Stimulated activated CD4-positive, alpha-beta T cell treated with anti-CD3 and anti-CD28 coated beads, Interleukin-12 subunit alpha, Interleukin-12 subunit beta, amount 100 ng/mL, for 4 hours (primary cell): ENCODE measurements around the gene BLVRA.
"Not testable (repeated sequence)": the region's sequence is repeated elsewhere in the genome, so short reads cannot be mapped to it uniquely, and the experiment has no call there.

Experiments used
- DNase-seq: peaks from one replicate; pipeline ENCODE4 v3.0.0-alpha.2; 2020

BLVRA gene

GRCh38 chr7:43758029-43758821 lies at the start of gene BLVRA:
Gene BLVRA, plus strand, starts transcription at chr7:43758680. Its CDS starts 12,479 bp downstream, at chr7:43771159.
- peak; percentile 65 for DNase-seq

- DNase-seq: no peak
Measured at GRCh38 chr7:43711503-43711902, 47.0 kb upstream of the BLVRA start.

GRCh38 chr7:43715966-43716365 lies 42.5 kb upstream of the BLVRA start:
- DNase-seq: not testable (repeated sequence)

GRCh38 chr7:43716598-43716997 lies 41.9 kb upstream of the BLVRA start:
- DNase-seq: no peak

GRCh38 chr7:43721193-43721806 lies 37.2 kb upstream of the BLVRA start:
- DNase-seq: no peak

- no peak for DNase-seq
Measured at GRCh38 chr7:43723007-43723341, 35.5 kb upstream of the BLVRA start.

GRCh38 chr7:43725251-43725650 lies 33.2 kb upstream of the BLVRA start:
- DNase-seq: no peak

- DNase-seq: no peak
Measured at GRCh38 chr7:43726466-43726865, 32.0 kb upstream of the BLVRA start.

GRCh38 chr7:43727003-43727402 lies 31.5 kb upstream of the BLVRA start:
- no peak for DNase-seq

- no peak for DNase-seq
Measured at GRCh38 chr7:43727494-43727893, 31.0 kb upstream of the BLVRA start.

GRCh38 chr7:43729214-43729923 lies 29.1 kb upstream of the BLVRA start, which contains the start of gene COA1:
Gene COA1, minus strand, starts transcription at chr7:43729523. Its CDS starts 80,909 bp downstream, at chr7:43648614.
- DNase-seq: peak; percentile 76

- no peak for DNase-seq
Measured at GRCh38 chr7:43729924-43730248, 28.6 kb upstream of the BLVRA start.

GRCh38 chr7:43731494-43731893 lies 27.0 kb upstream of the BLVRA start:
- DNase-seq: not testable (repeated sequence)

- not testable (repeated sequence) for DNase-seq
Measured at GRCh38 chr7:43734575-43735332, 23.7 kb upstream of the BLVRA start.

- DNase-seq: no peak
Measured at GRCh38 chr7:43735403-43735801, 23.1 kb upstream of the BLVRA start.

- DNase-seq: no peak
Measured at GRCh38 chr7:43735802-43736603, 22.5 kb upstream of the BLVRA start.

- no peak for DNase-seq
Measured at GRCh38 chr7:43737467-43738127, 20.9 kb upstream of the BLVRA start.

GRCh38 chr7:43742692-43743091 lies 15.8 kb upstream of the BLVRA start:
- DNase-seq: no peak

GRCh38 chr7:43747328-43748105 lies 11.0 kb upstream of the BLVRA start:
- no peak for DNase-seq

- no peak for DNase-seq
Measured at GRCh38 chr7:43749383-43749940, 9.0 kb upstream of the BLVRA start.
